GM21447 (cell line): ENCODE results near the gene SCGN.

Experiments
- ATAC-seq: cut with Tn5 transposase; IDR thresholded peaks from one replicate; pipeline ENCODE4 v1.9.1; 2021; ENCODE audit not compliant: unreplicated experiment

Gene SCGN

GRCh38 chr6:25685251-25685650, 33.2 kb downstream of the SCGN start:
- no peak for ATAC-seq

GRCh38 chr6:25685896-25686295, 33.9 kb downstream of the SCGN start:
- ATAC-seq: no peak

- no peak for ATAC-seq
Measured at GRCh38 chr6:25686856-25687255, 34.8 kb downstream of the SCGN start.

GRCh38 chr6:25689966-25690365, 38.0 kb downstream of the SCGN start:
- no peak for ATAC-seq

- no peak for ATAC-seq
Measured at GRCh38 chr6:25691894-25692293, 39.9 kb downstream of the SCGN start.

GRCh38 chr6:25692472-25692871, 40.5 kb downstream of the SCGN start:
- ATAC-seq: no peak

- ATAC-seq: no peak
Measured at GRCh38 chr6:25694366-25694765, 42.4 kb downstream of the SCGN start.

GRCh38 chr6:25695671-25696070, 43.7 kb downstream of the SCGN start:
- ATAC-seq: no peak

- no peak for ATAC-seq
Measured at GRCh38 chr6:25697537-25698340, 45.7 kb downstream of the SCGN start.

GRCh38 chr6:25698631-25699030, 46.6 kb downstream of the SCGN start:
- ATAC-seq: no peak

GRCh38 chr6:25699649-25700048, 47.6 kb downstream of the SCGN start:
- ATAC-seq: no peak

GRCh38 chr6:25700761-25701160, 48.7 kb downstream of the SCGN start:
- no peak for ATAC-seq

- ATAC-seq: no peak
Measured at GRCh38 chr6:25701807-25702206, 49.8 kb downstream of the SCGN start.

GRCh38 chr6:25703005-25703404, 51.0 kb downstream of the SCGN start:
- ATAC-seq: no peak

GRCh38 chr6:25704001-25704400, 52.0 kb downstream of the SCGN start:
- no peak for ATAC-seq

GRCh38 chr6:25706314-25707014, 54.4 kb downstream of the SCGN start:
- ATAC-seq: no peak

- no peak for ATAC-seq
Measured at GRCh38 chr6:25709761-25710160, 57.7 kb downstream of the SCGN start.

GRCh38 chr6:25710287-25710686, 58.3 kb downstream of the SCGN start:
- no peak for ATAC-seq

- ATAC-seq: no peak
Measured at GRCh38 chr6:25713824-25714223, 61.8 kb downstream of the SCGN start.

GRCh38 chr6:25714765-25715164, 62.8 kb downstream of the SCGN start:
- no peak for ATAC-seq

- no peak for ATAC-seq
Measured at GRCh38 chr6:25715794-25716193, 63.8 kb downstream of the SCGN start.
